Measurements from ENCODE around the gene FAM13A. TPM values are rescaled to one million over a fixed set of nuclear protein-coding genes. Genes with fewer than 3 reads are reported as not detected.

FAM13A gene
- polyA plus RNA-seq, 1 experiment: 9.5 TPM

DNA sequence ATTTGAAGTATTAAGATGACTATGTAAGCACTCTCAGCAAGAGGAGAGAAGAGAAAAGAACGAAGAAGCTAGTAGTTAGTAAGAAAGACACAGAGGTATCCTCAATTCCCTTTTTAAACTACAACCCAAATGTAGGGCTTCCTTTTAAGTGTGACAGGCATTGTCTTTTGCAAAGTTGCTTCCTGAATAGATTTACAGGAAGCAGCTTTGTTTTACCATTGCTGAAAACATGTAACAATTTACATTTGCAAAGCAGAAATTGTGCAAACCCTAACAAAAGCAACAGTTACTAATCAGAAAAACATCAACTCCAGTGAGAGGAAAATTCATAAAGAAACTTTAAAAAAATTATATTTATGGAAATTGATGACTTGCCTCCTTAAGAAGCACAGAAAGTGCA is 96.4 kb downstream of the FAM13A start:
- no peak for DNase-seq (ENCODE audit: low read depth)
- TF ChIP-seq CTCF (IDR thresholded peaks at IDR 0.05; ENCODE audit: insufficient read depth, low read depth, low read length): no peak
- Histone ChIP-seq H3K27me3 (ENCODE audit: control insufficient read depth, insufficient read depth, low read length) (no peaks in the 10 kb centered on the region), H3K36me3 (ENCODE audit: control insufficient read depth, insufficient read depth, low read length) (no peaks in the 10 kb centered on the region), H3K4me3 (ENCODE audit: low read depth, low read length) (no peak overlapping the region)
- CTCF ChIA-PET: no interaction called here
- POLR2A ChIA-PET: no interaction called here

DNA sequence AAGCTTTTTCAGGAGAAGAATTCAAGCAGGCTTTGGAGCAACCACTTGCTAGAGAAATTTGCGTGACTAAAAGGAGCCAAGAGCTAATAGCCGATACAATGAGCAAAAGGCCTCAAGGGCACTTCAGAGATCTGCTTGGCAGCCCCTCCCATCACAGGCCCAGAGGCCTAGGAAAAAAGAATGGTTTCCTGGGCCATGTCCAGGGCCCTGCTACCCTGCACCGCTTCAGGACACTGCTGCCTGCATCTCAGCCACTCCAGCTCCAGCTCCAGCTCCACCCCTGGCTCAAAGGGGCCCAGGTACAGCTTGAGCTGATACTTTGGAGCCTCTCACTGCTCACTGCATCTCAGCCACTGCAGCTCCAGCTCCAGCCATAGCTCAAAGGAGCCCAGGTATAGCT is 98.9 kb downstream of the FAM13A start:
- no peak for DNase-seq (ENCODE audit: low read depth)
- Histone ChIP-seq H3K27me3 (ENCODE audit: control insufficient read depth, insufficient read depth, low read length) (no peaks in the 10 kb centered on the region), H3K4me3 (ENCODE audit: low read depth, low read length) (no peak overlapping the region), H3K36me3 (ENCODE audit: control insufficient read depth, insufficient read depth, low read length) (no peaks in the 10 kb centered on the region)
- CTCF ChIA-PET: interaction anchor here (1.5 kb wide), 1 partner anchor 13 kb away, joined by 4 read pairs; no protein-coding TSS in a partner anchor
- no peak for TF ChIP-seq CTCF (IDR thresholded peaks at IDR 0.05; ENCODE audit: insufficient read depth, low read depth, low read length)
- POLR2A ChIA-PET: no interaction called here

- ChIA-PET CTCF (interaction anchor here (1.5 kb wide), 1 partner anchor 13 kb away, joined by 4 read pairs; no protein-coding TSS in a partner anchor), POLR2A (no interaction called here)
- H3K4me3 ChIP-seq (ENCODE audit: low read depth, low read length): no peak overlapping the region
- no peaks in the 10 kb centered on the region for H3K36me3 ChIP-seq (ENCODE audit: control insufficient read depth, insufficient read depth, low read length)
- DNase-seq (ENCODE audit: low read depth): no peak
- TF ChIP-seq CTCF (IDR thresholded peaks at IDR 0.05; ENCODE audit: insufficient read depth, low read depth, low read length): no peak
- H3K27me3 ChIP-seq (ENCODE audit: control insufficient read depth, insufficient read depth, low read length): no peaks in the 10 kb centered on the region
Observed at GRCh38 chr4:88957570-88957969, 99.4 kb downstream of the FAM13A start.

DNA sequence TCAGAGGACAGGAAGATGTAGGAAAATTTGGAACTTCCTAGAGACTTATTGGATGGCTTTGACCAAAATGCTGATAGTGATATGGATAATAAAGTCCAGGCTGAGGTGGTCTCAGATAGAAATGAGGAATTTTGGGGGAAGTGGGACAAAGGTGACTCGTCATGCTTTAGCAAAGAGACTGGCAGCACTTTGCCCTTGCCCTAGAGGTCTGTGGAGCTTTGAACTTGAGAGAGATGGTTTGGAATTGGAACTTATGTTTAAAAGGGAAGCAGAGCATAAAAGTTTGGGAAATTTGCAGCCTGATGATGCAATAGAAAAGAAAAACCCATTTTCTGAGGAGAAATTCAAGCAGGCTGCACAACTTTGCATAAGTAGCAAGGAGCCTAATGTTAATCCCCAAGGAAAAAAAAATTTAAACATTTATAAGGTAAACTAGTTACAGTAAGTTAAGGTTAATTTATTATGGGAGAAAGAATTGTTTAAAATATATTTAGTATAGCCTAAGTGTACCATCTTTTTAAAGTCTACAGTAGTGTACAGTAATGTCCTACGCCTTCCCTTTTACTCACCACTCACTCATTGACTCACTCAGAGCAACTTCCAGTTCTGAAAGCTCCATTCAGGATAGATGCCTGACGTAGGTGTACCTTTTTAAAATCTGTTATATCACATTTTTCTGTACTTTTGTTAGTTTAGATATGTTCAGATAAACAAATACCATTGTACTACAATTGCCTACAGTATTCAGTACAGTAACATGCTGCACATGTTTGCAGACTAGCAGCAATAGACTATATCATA is 101.2 kb downstream of the FAM13A start:
- ChIA-PET POLR2A (no interaction called here), CTCF (interaction anchor here (0.9 kb wide), 1 partner anchor 40 kb away, joined by 3 read pairs; no protein-coding TSS in a partner anchor)
- Histone ChIP-seq H3K36me3 (ENCODE audit: control insufficient read depth, insufficient read depth, low read length) (no peaks in the 10 kb centered on the region), H3K27me3 (ENCODE audit: control insufficient read depth, insufficient read depth, low read length) (no peaks in the 10 kb centered on the region), H3K4me3 (ENCODE audit: low read depth, low read length) (no peak overlapping the region)
- TF ChIP-seq CTCF (IDR thresholded peaks at IDR 0.05; ENCODE audit: insufficient read depth, low read depth, low read length): no peak
- DNase-seq (ENCODE audit: low read depth): no peak

- no peak for TF ChIP-seq CTCF (IDR thresholded peaks at IDR 0.05; ENCODE audit: insufficient read depth, low read depth, low read length)
- ChIA-PET POLR2A (no interaction called here), CTCF (interaction anchor here (1.1 kb wide), 1 partner anchor 10 kb away, joined by 3 read pairs; no protein-coding TSS in a partner anchor)
- Histone ChIP-seq H3K36me3 (ENCODE audit: control insufficient read depth, insufficient read depth, low read length) (no peaks in the 10 kb centered on the region), H3K27me3 (ENCODE audit: control insufficient read depth, insufficient read depth, low read length) (no peaks in the 10 kb centered on the region), H3K4me3 (ENCODE audit: low read depth, low read length) (no peak overlapping the region)
- no peak for DNase-seq (ENCODE audit: low read depth)
Observed at GRCh38 chr4:88953400-88953799, 103.6 kb downstream of the FAM13A start.

Measured in BJ (cell line).